Measurements from ENCODE around the gene C16orf96. TPM values are rescaled to one million over a fixed set of nuclear protein-coding genes. Genes with fewer than 3 reads are reported as not detected.
A peak's percentile ranks its signal among the peaks of the same experiment; 100 is the strongest.

Gene C16orf96
- total RNA-seq, 1 donor from 2014 or later: not detected

GRCh38 chr16:4616047-4616811 is 60.1 kb downstream of the C16orf96 start:
- no peaks in the 10 kb centered on the region for H3K27me3 ChIP-seq
- no peaks in the 10 kb centered on the region for H3K36me3 ChIP-seq
- DNase-seq (ENCODE audit: low spot score in 2 of 2): peak; percentile 100
- no peaks in the 10 kb centered on the region for H3K9me3 ChIP-seq
- H3K4me1 ChIP-seq: peaks cover 23 to 41% of the 10 kb centered on the region in 2 donors
- peak; percentile 41 to 56 (median 52) for TF ChIP-seq CTCF (IDR thresholded peaks at IDR 0.05)
- peak overlapping the region; percentile 92 to 98 for H3K4me3 ChIP-seq
- intact Hi-C loops (cut with DNase I): loop anchor here (1.0 to 5.0 kb wide), 3 partner anchors 8 to 151 kb away; partner anchors contain the start of genes MGRN1, NUDT16L1 and ZNF500
- peak overlapping the region; percentile 91 to 98 for H3K27ac ChIP-seq

- no peak for DNase-seq (ENCODE audit: low spot score in 2 of 2)
- intact Hi-C loops (cut with DNase I): loop anchor here (2.0 to 5.0 kb wide), 2 partner anchors 74 to 149 kb away; partner anchors contain the start of genes NUDT16L1 and ZNF500
- no peaks in the 10 kb centered on the region for H3K27me3 ChIP-seq
- peak overlapping the region; percentile 88 to 98 for H3K27ac ChIP-seq
- no peak for TF ChIP-seq CTCF (IDR thresholded peaks at IDR 0.05)
- no peaks in the 10 kb centered on the region for H3K36me3 ChIP-seq
- H3K4me3 ChIP-seq: no peak overlapping the region
- H3K9me3 ChIP-seq: no peaks in the 10 kb centered on the region
- peaks cover 16 to 33% of the 10 kb centered on the region in 2 donors for H3K4me1 ChIP-seq
These were observed 61.7 kb downstream of the C16orf96 start for GRCh38 chr16:4617880-4618279.

GRCh38 chr16:4618645-4619418 is 62.7 kb downstream of the C16orf96 start:
- H3K27me3 ChIP-seq: no peaks in the 10 kb centered on the region
- no peak for TF ChIP-seq CTCF (IDR thresholded peaks at IDR 0.05)
- no peak overlapping the region for H3K27ac ChIP-seq
- H3K9me3 ChIP-seq: no peaks in the 10 kb centered on the region
- H3K4me3 ChIP-seq: no peak overlapping the region
- intact Hi-C loops (cut with DNase I): loop anchor here (5.0 kb wide), 1 partner anchor 73 kb away; the partner anchor contains the start of gene NUDT16L1
- no peak for DNase-seq (ENCODE audit: low spot score in 2 of 2)
- H3K36me3 ChIP-seq: no peaks in the 10 kb centered on the region
- peaks cover 9 to 28% of the 10 kb centered on the region in 2 donors for H3K4me1 ChIP-seq

- intact Hi-C loops (cut with DNase I): loop anchor here (5.0 kb wide), 1 partner anchor 334 kb away; the partner anchor contains the start of gene SEC14L5
- no peak overlapping the region for H3K27ac ChIP-seq
- no peak for TF ChIP-seq CTCF (IDR thresholded peaks at IDR 0.05)
- H3K27me3 ChIP-seq: no peaks in the 10 kb centered on the region
- no peaks in the 10 kb centered on the region for H3K9me3 ChIP-seq
- H3K4me1 ChIP-seq: peaks cover 7 to 23% of the 10 kb centered on the region in 2 donors
- H3K36me3 ChIP-seq: no peaks in the 10 kb centered on the region
- peak overlapping the region in 1 of 2 donors; percentile 79 for H3K4me3 ChIP-seq
- DNase-seq (ENCODE audit: low spot score in 2 of 2): no peak
These were observed 67.5 kb downstream of the C16orf96 start for GRCh38 chr16:4623593-4623992.

- intact Hi-C loops (cut with DNase I): loop anchor here (1.0 to 5.0 kb wide), 2 partner anchors 8 to 333 kb away; partner anchors contain the start of gene SEC14L5
- peak; percentile 81 to 96 for DNase-seq (ENCODE audit: low spot score in 2 of 2)
- no peaks in the 10 kb centered on the region for H3K36me3 ChIP-seq
- peak within 1 kb of the TSS; percentile 79 to 98 for H3K4me3 ChIP-seq
- no peaks in the 10 kb centered on the region for H3K9me3 ChIP-seq
- peak within 1 kb of the TSS; percentile 91 to 92 for H3K27ac ChIP-seq
- H3K4me1 ChIP-seq: peaks cover 7 to 23% of the 10 kb centered on the region in 2 donors
- no peaks in the 10 kb centered on the region for H3K27me3 ChIP-seq
- peak; percentile 88 to 99 (median 92) for TF ChIP-seq CTCF (IDR thresholded peaks at IDR 0.05)
These were observed 68.1 kb downstream of the C16orf96 start, which contains the start of gene MGRN1 for GRCh38 chr16:4624015-4624826. TSS of gene MGRN1 (plus strand) at chr16:4624826. CDS start at chr16:4624961, 135 bp downstream.
